HG02938 (cell line): ENCODE data around the gene ADIPOR1.
"Not testable (repeated sequence)": the region's sequence is repeated elsewhere in the genome, so short reads cannot be mapped to it uniquely, and the experiment has no call there.

Source experiments
- ATAC-seq: cut with Tn5 transposase; IDR thresholded peaks from one replicate; pipeline ENCODE4 v1.9.1; 2021; ENCODE audit warnings: mild to moderate bottlenecking, moderate library complexity; ENCODE audit not compliant: unreplicated experiment

The ADIPOR1 gene

GRCh38 chr1:202940561-202940960 is 17.6 kb downstream of the ADIPOR1 start:
- ATAC-seq: no peak

- no peak for ATAC-seq
These were observed 19.7 kb downstream of the ADIPOR1 start for GRCh38 chr1:202938287-202938925.

GRCh38 chr1:202936409-202936808 is 21.7 kb downstream of the ADIPOR1 start:
- ATAC-seq: not testable (repeated sequence)

GRCh38 chr1:202935844-202936243 is 22.3 kb downstream of the ADIPOR1 start:
- ATAC-seq: no peak

GRCh38 chr1:202934755-202935154 is 23.4 kb downstream of the ADIPOR1 start:
- no peak for ATAC-seq

- no peak for ATAC-seq
These were observed 25.6 kb downstream of the ADIPOR1 start for GRCh38 chr1:202932476-202932875.

- peak; percentile 81 for ATAC-seq
These were observed 31.3 kb downstream of the ADIPOR1 start, which contains the start of gene KLHL12 for GRCh38 chr1:202926581-202927491. KLHL12 (minus strand) TSS chr1:202927234; CDS start chr1:202925162, 2,072 bp downstream.

GRCh38 chr1:202923533-202923932 is 34.6 kb downstream of the ADIPOR1 start:
- ATAC-seq: no peak

GRCh38 chr1:202919615-202920014 is 38.5 kb downstream of the ADIPOR1 start:
- ATAC-seq: no peak

- ATAC-seq: no peak
These were observed 43.0 kb downstream of the ADIPOR1 start for GRCh38 chr1:202915146-202915545.

GRCh38 chr1:202912476-202912875 is 45.6 kb downstream of the ADIPOR1 start:
- ATAC-seq: not testable (repeated sequence)

- no peak for ATAC-seq
These were observed 48.6 kb downstream of the ADIPOR1 start for GRCh38 chr1:202909494-202909893.

- ATAC-seq: no peak
These were observed 49.1 kb downstream of the ADIPOR1 start for GRCh38 chr1:202908998-202909397.

GRCh38 chr1:202905331-202905730 is 52.8 kb downstream of the ADIPOR1 start:
- no peak for ATAC-seq

GRCh38 chr1:202903808-202904207 is 54.3 kb downstream of the ADIPOR1 start:
- ATAC-seq: not testable (repeated sequence)

- no peak for ATAC-seq
These were observed 56.6 kb downstream of the ADIPOR1 start for GRCh38 chr1:202901555-202901954.

- ATAC-seq: no peak
These were observed 65.6 kb downstream of the ADIPOR1 start for GRCh38 chr1:202892501-202892900.
